HG03442 (cell line): Measurements from ENCODE around the gene NUDT6.
"Not testable (repeated sequence)": the region's sequence is repeated elsewhere in the genome, so short reads cannot be mapped to it uniquely, and the experiment has no call there.

Source experiments
- ATAC-seq: cut with Tn5 transposase; IDR thresholded peaks from one replicate; pipeline ENCODE4 v1.9.1; 2021; ENCODE audit warnings: mild to moderate bottlenecking, moderate library complexity; ENCODE audit not compliant: unreplicated experiment

Gene NUDT6

GRCh38 chr4:122876456-122876855 is 45.9 kb downstream of the NUDT6 start:
- ATAC-seq: no peak

GRCh38 chr4:122875949-122876348 is 46.4 kb downstream of the NUDT6 start:
- ATAC-seq: no peak

GRCh38 chr4:122873821-122874593 is 48.4 kb downstream of the NUDT6 start:
- ATAC-seq: no peak

GRCh38 chr4:122873146-122873545 is 49.3 kb downstream of the NUDT6 start:
- no peak for ATAC-seq

- not testable (repeated sequence) for ATAC-seq
Observed at GRCh38 chr4:122868235-122868634, 54.2 kb downstream of the NUDT6 start.

- ATAC-seq: no peak
Observed at GRCh38 chr4:122865425-122865824, 57.0 kb downstream of the NUDT6 start.

GRCh38 chr4:122863639-122864038 is 58.8 kb downstream of the NUDT6 start:
- no peak for ATAC-seq

GRCh38 chr4:122861172-122861943 is 61.0 kb downstream of the NUDT6 start:
- no peak for ATAC-seq

GRCh38 chr4:122858705-122859104 is 63.7 kb downstream of the NUDT6 start:
- ATAC-seq: no peak

GRCh38 chr4:122857160-122857559 is 65.2 kb downstream of the NUDT6 start:
- no peak for ATAC-seq

GRCh38 chr4:122855353-122855890 is 67.0 kb downstream of the NUDT6 start:
- no peak for ATAC-seq

GRCh38 chr4:122854447-122855352 is 67.7 kb downstream of the NUDT6 start:
- no peak for ATAC-seq

- ATAC-seq: no peak
Observed at GRCh38 chr4:122851568-122851967, 70.8 kb downstream of the NUDT6 start.

GRCh38 chr4:122849789-122850188 is 72.6 kb downstream of the NUDT6 start:
- ATAC-seq: not testable (repeated sequence)

- ATAC-seq: no peak
Observed at GRCh38 chr4:122847931-122848330, 74.5 kb downstream of the NUDT6 start.

- no peak for ATAC-seq
Observed at GRCh38 chr4:122845760-122846159, 76.6 kb downstream of the NUDT6 start.

GRCh38 chr4:122845066-122845465 is 77.3 kb downstream of the NUDT6 start:
- ATAC-seq: no peak

GRCh38 chr4:122844391-122844790 is 78.0 kb downstream of the NUDT6 start:
- not testable (repeated sequence) for ATAC-seq

- ATAC-seq: no peak
Observed at GRCh38 chr4:122842984-122843531, 79.3 kb downstream of the NUDT6 start.
